ENCODE results near the gene ITGB6. TPM values are rescaled to one million over a fixed set of nuclear protein-coding genes. Genes with fewer than 3 reads are reported as not detected.

Gene ITGB6
- total and polyA plus RNA-seq, 10 of the 15 experiments (the other 5 are each of a cell fraction or from before 2014, with no cell fraction given): 0.04 TPM; not detected in 9

- H3K4me2 ChIP-seq (ENCODE audit: control insufficient read depth, insufficient read depth): no peak within 1 kb of the TSS
- intact Hi-C loops (cut with micrococcal nuclease; ENCODE audit: unreplicated experiment): no loop called here
- ChIA-PET CTCF (no interaction called here), RAD21 (ENCODE audit: unreplicated experiment) (no interaction called here), SMC1A (ENCODE audit: uncharacterized antibody, unreplicated experiment) (no interaction called here), POLR2A (no interaction called here)
- FAIRE-seq (no peak), ATAC-seq (no peak; the same call in 2 of the 3 replicates), DNase-seq (ENCODE audit: low read depth, low spot score) (no peak)
- TF ChIP-seq SIN3A (IDR thresholded peaks at IDR 0.05; ENCODE audit: low read depth, low read length): no peak
- peak; percentile 90 for TF ChIP-seq SUZ12 (IDR thresholded peaks at IDR 0.05; ENCODE audit: unreplicated experiment)
- TF ChIP-seq, protein P1, sequence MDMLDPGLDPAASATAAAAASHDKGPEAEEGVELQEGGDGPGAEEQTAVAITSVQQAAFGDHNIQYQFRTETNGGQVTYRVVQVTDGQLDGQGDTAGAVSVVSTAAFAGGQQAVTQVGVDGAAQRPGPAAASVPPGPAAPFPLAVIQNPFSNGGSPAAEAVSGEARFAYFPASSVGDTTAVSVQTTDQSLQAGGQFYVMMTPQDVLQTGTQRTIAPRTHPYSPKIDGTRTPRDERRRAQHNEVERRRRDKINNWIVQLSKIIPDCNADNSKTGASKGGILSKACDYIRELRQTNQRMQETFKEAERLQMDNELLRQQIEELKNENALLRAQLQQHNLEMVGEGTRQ (IDR thresholded peaks at IDR 0.05; ENCODE audit: borderline replicate concordance, low read depth, low read length): no peak
- TF ChIP-seq GATAD2B (conservative IDR thresholded peaks at IDR 0.05; ENCODE audit: low read depth): no peak
- no peaks in the 10 kb centered on the region for H3K9me3 ChIP-seq (replicated peaks; ENCODE audit: control insufficient read depth, insufficient read depth, low read length)
- H3K27me3 ChIP-seq (replicated peaks in 1 of 2; ENCODE audit: control insufficient read depth in 2 of 2, insufficient read depth in 2 of 2, low read length in 1 of 2): peaks cover 6 to 11% of the 10 kb centered on the region in 2 experiments
- H3K4me3 ChIP-seq: no peak within 1 kb of the TSS
- BruUV-seq (replicated peaks): no TSS peak
- no peak within 1 kb of the TSS for H3K27ac ChIP-seq (ENCODE audit: control insufficient read depth, insufficient read depth)
- H4K20me1 ChIP-seq (ENCODE audit: control insufficient read depth, insufficient read depth): no peaks in the 10 kb centered on the region
- H3K79me2 ChIP-seq (ENCODE audit: control insufficient read depth, insufficient read depth, low read length): no peaks in the 10 kb centered on the region
- 46% methylated on average over 34 of the region's 52 CpGs for WGBS (ENCODE audit: insufficient coverage, insufficient replicate concordance, low lambda C conversion rate, missing lambda C conversion rate)
- no peak within 1 kb of the TSS for H3K9ac ChIP-seq (ENCODE audit: control insufficient read depth, insufficient read depth, low read length)
- H2AFZ ChIP-seq (ENCODE audit: control insufficient read depth, low read depth, low read length): no peak within 1 kb of the TSS
- in situ Hi-C loops (cut with MboI): no loop called here
- no peaks in the 10 kb centered on the region for H3K36me3 ChIP-seq (ENCODE audit: control insufficient read depth in 2 of 2, insufficient read depth in 2 of 2, low read length in 1 of 2)
- H3K4me1 ChIP-seq (ENCODE audit: control insufficient read depth, insufficient read depth, low read length): no peaks in the 10 kb centered on the region
Observed at GRCh38 chr2:160062292-160063005, 137.6 kb downstream of the ITGB6 start, which contains the start of gene PLA2R1. Gene PLA2R1, minus strand, starts transcription at chr2:160062615. Its CDS starts 212 bp downstream, at chr2:160062403.

DNA sequence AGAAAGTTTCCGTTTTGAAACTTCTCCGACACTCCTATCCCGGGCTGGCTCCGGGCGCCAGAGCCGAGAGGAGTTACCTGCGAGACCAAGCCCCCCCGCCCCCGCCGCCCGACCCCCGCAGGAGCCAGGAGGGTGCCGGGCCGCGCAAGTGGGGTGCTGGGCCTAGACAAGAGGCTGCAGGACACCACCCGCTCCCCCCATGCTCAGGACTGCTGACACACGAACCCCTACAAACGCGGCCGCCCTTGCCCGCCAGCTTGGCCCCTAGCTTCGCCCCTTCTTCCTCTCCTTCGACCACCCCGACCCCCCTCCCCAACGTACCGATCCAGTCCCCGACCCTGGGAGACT is 138.2 kb downstream of the ITGB6 start:
- ChIA-PET SMC1A (ENCODE audit: uncharacterized antibody, unreplicated experiment) (no interaction called here), RAD21 (ENCODE audit: unreplicated experiment) (no interaction called here), CTCF (no interaction called here), POLR2A (no interaction called here)
- no peaks in the 10 kb centered on the region for H3K4me1 ChIP-seq (ENCODE audit: control insufficient read depth, insufficient read depth, low read length)
- no peak overlapping the region for H3K4me2 ChIP-seq (ENCODE audit: control insufficient read depth, insufficient read depth)
- no peaks in the 10 kb centered on the region for H3K9me3 ChIP-seq (replicated peaks; ENCODE audit: control insufficient read depth, insufficient read depth, low read length)
- H3K4me3 ChIP-seq: no peak overlapping the region
- no peak overlapping the region for H3K27ac ChIP-seq (ENCODE audit: control insufficient read depth, insufficient read depth)
- H4K20me1 ChIP-seq (ENCODE audit: control insufficient read depth, insufficient read depth): no peaks in the 10 kb centered on the region
- no peak overlapping the region for H2AFZ ChIP-seq (ENCODE audit: control insufficient read depth, low read depth, low read length)
- in situ Hi-C loops (cut with MboI): no loop called here
- DNase-seq (ENCODE audit: low read depth, low spot score) (no peak), ATAC-seq (no peak), FAIRE-seq (no peak)
- no peaks in the 10 kb centered on the region for H3K79me2 ChIP-seq (ENCODE audit: control insufficient read depth, insufficient read depth, low read length)
- no TSS peak for BruUV-seq (replicated peaks)
- intact Hi-C loops (cut with micrococcal nuclease; ENCODE audit: unreplicated experiment): no loop called here
- peaks cover 6 to 11% of the 10 kb centered on the region in 2 experiments for H3K27me3 ChIP-seq (replicated peaks in 1 of 2; ENCODE audit: control insufficient read depth in 2 of 2, insufficient read depth in 2 of 2, low read length in 1 of 2)
- no peak for TF ChIP-seq BCL11A (IDR thresholded peaks at IDR 0.05; ENCODE audit: low read depth, low read length)
- TF ChIP-seq RFX5 (IDR thresholded peaks at IDR 0.05; ENCODE audit: low read depth, low read length): no peak
- H3K9ac ChIP-seq (ENCODE audit: control insufficient read depth, insufficient read depth, low read length): no peak overlapping the region
- WGBS (ENCODE audit: insufficient coverage, insufficient replicate concordance, low lambda C conversion rate, missing lambda C conversion rate): 19% methylated on average over 21 of the region's 27 CpGs
- H3K36me3 ChIP-seq (ENCODE audit: control insufficient read depth in 2 of 2, insufficient read depth in 2 of 2, low read length in 1 of 2): no peaks in the 10 kb centered on the region

Measured in GM12878 (cell line).